Astrocyte (in vitro differentiated cells and primary cell): ENCODE data around the gene EGFL6. TPM values are rescaled to one million over a fixed set of nuclear protein-coding genes. Genes with fewer than 3 reads are reported as not detected.
A peak's percentile ranks its signal among the peaks of the same experiment; 100 is the strongest.
"Not testable (repeated sequence)": the region's sequence is repeated elsewhere in the genome, so short reads cannot be mapped to it uniquely, and the experiment has no call there.

Source experiments
- DNase-seq: peaks from one replicate; pipeline ENCODE4 v3.0.0-alpha.2; 2010; ENCODE audit warnings: low read depth
- FAIRE-seq: peaks from 2 replicates; lab custom pipeline; 2011; peaks lifted over from hg19 to GRCh38; lab: Jason Lieb, UNC
- H2AFZ ChIP-seq: 2 replicates; pipeline ENCODE4 v1.6.0; 2012; ENCODE audit warnings: low read depth, low read length, inconsistent platforms
- H3K27ac ChIP-seq: 2 replicates; pipeline ENCODE4 v1.5.1; 2011; ENCODE audit warnings: low read depth, low read length, inconsistent platforms
- H3K27me3 ChIP-seq: 2 replicates; pipeline ENCODE4 v1.6.0; 2011; ENCODE audit warnings: low read length, inconsistent platforms; ENCODE audit not compliant: insufficient read depth
- H3K36me3 ChIP-seq: 2 replicates; pipeline ENCODE4 v1.5.1; 2011; ENCODE audit warnings: low read length, inconsistent platforms; ENCODE audit not compliant: insufficient read depth
- H3K4me1 ChIP-seq: 2 replicates; pipeline ENCODE4 v1.5.1; 2011; ENCODE audit warnings: low read length, inconsistent platforms; ENCODE audit not compliant: insufficient read depth
- H3K4me2 ChIP-seq: 2 replicates; pipeline ENCODE4 v1.6.0; 2012; ENCODE audit warnings: low read length, inconsistent platforms
- H3K4me3 ChIP-seq: 2 replicates; pipeline ENCODE4 v1.5.1; 2011; ENCODE audit warnings: low read depth, mild to moderate bottlenecking, low read length, inconsistent platforms; ENCODE audit not compliant: insufficient read depth
- H3K79me2 ChIP-seq: 2 replicates; pipeline ENCODE4 v1.6.0; 2012; ENCODE audit warnings: mild to moderate bottlenecking, low read length, inconsistent platforms; ENCODE audit not compliant: insufficient read depth
- H3K9ac ChIP-seq: 2 replicates; pipeline ENCODE4 v1.6.0; 2012; ENCODE audit warnings: mild to moderate bottlenecking, low read length, inconsistent platforms
- H3K9me3 ChIP-seq: 2 replicates; pipeline ENCODE4 v1.5.1; 2012; ENCODE audit warnings: low read depth, mild to moderate bottlenecking, low read length, inconsistent platforms; ENCODE audit not compliant: insufficient read depth
- H4K20me1 ChIP-seq: 2 replicates; pipeline ENCODE4 v1.6.0; 2012; ENCODE audit warnings: low read length, inconsistent platforms; ENCODE audit not compliant: insufficient read depth
- H3K27ac Mint-ChIP-seq: one replicate; pipeline ENCODE4 v1.8.0; 2021; ENCODE audit warnings: mild to moderate bottlenecking, mixed read lengths; ENCODE audit not compliant: unreplicated experiment
- H3K27me3 Mint-ChIP-seq: one replicate; pipeline ENCODE4 v1.8.0; 2021; ENCODE audit warnings: low read depth, mixed read lengths; ENCODE audit not compliant: unreplicated experiment
- H3K36me3 Mint-ChIP-seq: one replicate; pipeline ENCODE4 v1.8.0; 2021; ENCODE audit warnings: low read depth, mixed read lengths; ENCODE audit not compliant: unreplicated experiment
- H3K4me1 Mint-ChIP-seq: one replicate; pipeline ENCODE4 v1.8.0; 2021; ENCODE audit warnings: low read depth, mixed read lengths; ENCODE audit not compliant: unreplicated experiment
- H3K4me3 Mint-ChIP-seq: one replicate; pipeline ENCODE4 v1.8.0; 2021; ENCODE audit warnings: mild to moderate bottlenecking, moderate library complexity, mixed read lengths; ENCODE audit not compliant: unreplicated experiment
- H3K9me3 Mint-ChIP-seq: one replicate; pipeline ENCODE4 v1.8.0; 2021; ENCODE audit warnings: mild to moderate bottlenecking, mixed read lengths; ENCODE audit not compliant: unreplicated experiment
- EZH2 ChIP-seq: IDR thresholded peaks from 2 replicates; pipeline ENCODE4 v1.6.1; 2012; ENCODE audit warnings: mild to moderate bottlenecking, low read length, inconsistent platforms; ENCODE audit not compliant: insufficient read depth
- total RNA-seq: library from RNA; stranded (reverse); gene quantifications from 2 replicates; pipeline ENCODE4 v1.2.1, GENCODE V29; 2021
- TF ChIP-seq, protein P1 (sequence below): IDR thresholded peaks from 2 replicates; pipeline ENCODE4 v1.5.1; 2011; ENCODE audit warnings: low read depth, mild to moderate bottlenecking, inconsistent platforms, low read length, moderate library complexity; ENCODE audit not compliant: insufficient read depth

The EGFL6 gene
- total RNA-seq, 1 donor from 2014 or later = 0.18 TPM

- Mint-ChIP-seq H3K9me3 (peaks cover 6% of the 10 kb centered on the region), H3K27ac (no peak overlapping the region), H3K27me3 (no peaks in the 10 kb centered on the region)
These were observed 69.4 kb downstream of the EGFL6 start for GRCh38 chrX:13638826-13639225.

GRCh38 chrX:13641684-13642083, 72.3 kb downstream of the EGFL6 start:
- H3K9me3 Mint-ChIP-seq, H3K4me1 Mint-ChIP-seq, H3K36me3 Mint-ChIP-seq, H2AFZ ChIP-seq, H3K4me3 Mint-ChIP-seq, H3K4me2 ChIP-seq, H3K79me2 ChIP-seq, H3K27me3 ChIP-seq, FAIRE-seq, H3K27ac ChIP-seq, H3K27me3 Mint-ChIP-seq, H3K9ac ChIP-seq, H4K20me1 ChIP-seq, H3K9me3 ChIP-seq, H3K27ac Mint-ChIP-seq, H3K4me1 ChIP-seq, DNase-seq, H3K36me3 ChIP-seq, H3K4me3 ChIP-seq: not testable (repeated sequence)

More at GRCh38 chrX:13638826-13639225, 69.4 kb downstream of the EGFL6 start:
- no peak overlapping the region for H3K4me3 ChIP-seq
- Mint-ChIP-seq H3K4me3 (no peak overlapping the region), H3K36me3 (no peaks in the 10 kb centered on the region), H3K4me1 (no peaks in the 10 kb centered on the region)
- no peak overlapping the region for H3K9ac ChIP-seq
- no peak overlapping the region for H2AFZ ChIP-seq
- H3K4me1 ChIP-seq = no peaks in the 10 kb centered on the region
- no peak overlapping the region for H3K4me2 ChIP-seq
- H3K27ac ChIP-seq = no peak overlapping the region
- TF ChIP-seq, protein P1, sequence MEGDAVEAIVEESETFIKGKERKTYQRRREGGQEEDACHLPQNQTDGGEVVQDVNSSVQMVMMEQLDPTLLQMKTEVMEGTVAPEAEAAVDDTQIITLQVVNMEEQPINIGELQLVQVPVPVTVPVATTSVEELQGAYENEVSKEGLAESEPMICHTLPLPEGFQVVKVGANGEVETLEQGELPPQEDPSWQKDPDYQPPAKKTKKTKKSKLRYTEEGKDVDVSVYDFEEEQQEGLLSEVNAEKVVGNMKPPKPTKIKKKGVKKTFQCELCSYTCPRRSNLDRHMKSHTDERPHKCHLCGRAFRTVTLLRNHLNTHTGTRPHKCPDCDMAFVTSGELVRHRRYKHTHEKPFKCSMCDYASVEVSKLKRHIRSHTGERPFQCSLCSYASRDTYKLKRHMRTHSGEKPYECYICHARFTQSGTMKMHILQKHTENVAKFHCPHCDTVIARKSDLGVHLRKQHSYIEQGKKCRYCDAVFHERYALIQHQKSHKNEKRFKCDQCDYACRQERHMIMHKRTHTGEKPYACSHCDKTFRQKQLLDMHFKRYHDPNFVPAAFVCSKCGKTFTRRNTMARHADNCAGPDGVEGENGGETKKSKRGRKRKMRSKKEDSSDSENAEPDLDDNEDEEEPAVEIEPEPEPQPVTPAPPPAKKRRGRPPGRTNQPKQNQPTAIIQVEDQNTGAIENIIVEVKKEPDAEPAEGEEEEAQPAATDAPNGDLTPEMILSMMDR = no peak
- no peak for TF ChIP-seq EZH2
- DNase-seq (no peak), FAIRE-seq (peak; percentile 37)
- no peaks in the 10 kb centered on the region for H3K36me3 ChIP-seq
- H3K79me2 ChIP-seq = no peaks in the 10 kb centered on the region
- no peaks in the 10 kb centered on the region for H4K20me1 ChIP-seq
- no peaks in the 10 kb centered on the region for H3K27me3 ChIP-seq
- H3K9me3 ChIP-seq = no peaks in the 10 kb centered on the region

DNA sequence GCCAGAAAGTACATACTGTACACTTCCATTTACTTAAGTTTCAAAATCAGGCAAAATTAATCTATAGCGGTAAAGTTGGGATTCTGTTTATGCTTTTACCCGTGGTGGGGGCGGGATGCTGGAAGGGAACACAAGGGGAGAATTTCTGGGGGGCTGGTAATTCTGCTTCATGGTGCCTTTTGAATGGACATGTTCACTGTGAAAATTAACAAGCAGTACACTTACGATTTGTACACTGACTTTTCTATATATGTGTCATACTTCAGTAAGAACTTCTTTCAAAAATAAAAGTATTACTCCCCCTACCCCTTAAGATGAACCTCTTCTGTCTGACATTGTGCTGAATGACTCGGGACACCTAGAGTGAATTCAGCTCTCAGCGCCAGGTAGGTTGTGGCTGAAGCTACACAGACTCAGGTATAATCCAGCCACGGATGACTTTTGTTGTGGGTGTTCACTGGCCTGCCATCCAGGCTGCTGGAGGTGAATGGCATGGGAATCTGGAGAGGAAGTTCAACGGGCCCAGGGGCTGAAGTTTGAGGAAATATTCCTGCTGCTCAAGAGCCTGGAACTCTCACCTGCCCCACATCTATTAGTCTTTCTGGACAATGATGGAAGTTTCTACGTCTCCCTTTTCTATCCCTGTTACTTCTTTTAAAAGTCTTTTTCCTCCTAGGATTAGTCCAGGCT, 76.2 kb downstream of the EGFL6 start:
- H3K27ac Mint-ChIP-seq = no peak overlapping the region
- Histone ChIP-seq H3K4me3 (no peak overlapping the region), H3K4me2 (no peak overlapping the region), H3K27me3 (no peaks in the 10 kb centered on the region), H3K79me2 (no peaks in the 10 kb centered on the region), H3K9ac (no peak overlapping the region), H2AFZ (peak overlapping the region; percentile 26), H4K20me1 (no peaks in the 10 kb centered on the region), H3K9me3 (no peaks in the 10 kb centered on the region), H3K4me1 (no peaks in the 10 kb centered on the region), H3K27ac (no peak overlapping the region), H3K36me3 (no peaks in the 10 kb centered on the region)
- peaks cover 15% of the 10 kb centered on the region for H3K4me1 Mint-ChIP-seq
- H3K36me3 Mint-ChIP-seq = no peaks in the 10 kb centered on the region
- TF ChIP-seq, protein P1 = no peak
- no peak for TF ChIP-seq EZH2
- no peak for DNase-seq
- peak; percentile 97 for FAIRE-seq
- H3K27me3 Mint-ChIP-seq = no peaks in the 10 kb centered on the region
- H3K9me3 Mint-ChIP-seq = no peaks in the 10 kb centered on the region
- H3K4me3 Mint-ChIP-seq = no peak overlapping the region
